Measurements from ENCODE around the gene PRXL2A. TPM values are rescaled to one million over a fixed set of nuclear protein-coding genes. Genes with fewer than 3 reads are reported as not detected.

PRXL2A gene
- total RNA-seq, 1 donor from 2014 or later = 52.9 TPM

- peak overlapping the region; percentile 91 for H3K4me3 ChIP-seq
- H3K9me3 ChIP-seq = no peaks in the 10 kb centered on the region
- TF ChIP-seq CTCF (IDR thresholded peaks at IDR 0.05) = no peak
- H3K4me1 ChIP-seq = peaks cover 79% of the 10 kb centered on the region
- ATAC-seq = no peak
- H3K36me3 ChIP-seq = no peaks in the 10 kb centered on the region
- intact Hi-C loops (cut with DNase I) = no loop called here
- H3K27me3 ChIP-seq = no peaks in the 10 kb centered on the region
- H3K27ac ChIP-seq = peak overlapping the region; percentile 98
- no peak for DNase-seq
These were observed 49.4 kb downstream of the PRXL2A start for GRCh38 chr10:80457554-80458262.

GRCh38 chr10:80458263-80458625 lies 49.9 kb downstream of the PRXL2A start:
- no peak for ATAC-seq
- Histone ChIP-seq H3K9me3 (no peaks in the 10 kb centered on the region), H3K36me3 (no peaks in the 10 kb centered on the region), H3K27me3 (no peaks in the 10 kb centered on the region), H3K4me3 (peak overlapping the region; percentile 34), H3K4me1 (peaks cover 80% of the 10 kb centered on the region), H3K27ac (peak overlapping the region; percentile 98)
- DNase-seq = no peak
- intact Hi-C loops (cut with DNase I) = no loop called here
- no peak for TF ChIP-seq CTCF (IDR thresholded peaks at IDR 0.05)

- no peak for TF ChIP-seq CTCF (IDR thresholded peaks at IDR 0.05)
These were observed 50.3 kb downstream of the PRXL2A start for GRCh38 chr10:80458638-80459037.

GRCh38 chr10:80459047-80459865 lies 50.9 kb downstream of the PRXL2A start:
- ATAC-seq (peak; percentile 71), DNase-seq (peak; percentile 90)
- H3K36me3 ChIP-seq = no peaks in the 10 kb centered on the region
- H3K4me1 ChIP-seq = peaks cover 85% of the 10 kb centered on the region
- TF ChIP-seq CTCF (IDR thresholded peaks at IDR 0.05) = peak; percentile 21
- H3K27ac ChIP-seq = peak overlapping the region; percentile 98
- no peaks in the 10 kb centered on the region for H3K9me3 ChIP-seq
- peak overlapping the region; percentile 34 for H3K4me3 ChIP-seq
- H3K27me3 ChIP-seq = no peaks in the 10 kb centered on the region
- intact Hi-C loops (cut with DNase I) = no loop called here

More at GRCh38 chr10:80458638-80459037, 50.3 kb downstream of the PRXL2A start:
- Histone ChIP-seq H3K9me3 (no peaks in the 10 kb centered on the region), H3K27ac (peak overlapping the region; percentile 98), H3K4me3 (peak overlapping the region; percentile 34), H3K27me3 (no peaks in the 10 kb centered on the region), H3K36me3 (no peaks in the 10 kb centered on the region), H3K4me1 (peaks cover 80% of the 10 kb centered on the region)
- ATAC-seq (no peak), DNase-seq (no peak)
- intact Hi-C loops (cut with DNase I) = no loop called here

GRCh38 chr10:80460399-80461207 lies 52.3 kb downstream of the PRXL2A start:
- DNase-seq = peak; percentile 85
- no peak for TF ChIP-seq CTCF (IDR thresholded peaks at IDR 0.05)
- Histone ChIP-seq H3K27ac (peak overlapping the region; percentile 98), H3K27me3 (no peaks in the 10 kb centered on the region), H3K9me3 (no peaks in the 10 kb centered on the region), H3K36me3 (no peaks in the 10 kb centered on the region), H3K4me1 (peaks cover 95% of the 10 kb centered on the region), H3K4me3 (peak overlapping the region; percentile 34)
- ATAC-seq = peak; percentile 77
- intact Hi-C loops (cut with DNase I) = loop anchor here (5.0 kb wide), 1 partner anchor 47 kb away; no protein-coding TSS in a partner anchor
